WERI-Rb-1 (cell line): Measurements from ENCODE around the gene TBATA.

Experiments used
- DNase-seq: peaks from one replicate; pipeline ENCODE4 v3.0.0-alpha.2; 2020
- H3K27ac ChIP-seq: fragments of 250-450 bp; sonication (Bioruptor Pico); 2 replicates; pipeline ENCODE4 v1.5.1; 2020; ENCODE audit warnings: mild to moderate bottlenecking, moderate library complexity
- H3K27me3 ChIP-seq: fragments of 250-450 bp; sonication (Bioruptor Pico); 2 replicates; pipeline ENCODE4 v1.5.1; 2021; ENCODE audit warnings: mild to moderate bottlenecking, low read depth, moderate library complexity; ENCODE audit not compliant: insufficient read depth, severe bottlenecking
- H3K36me3 ChIP-seq: fragments of 250-450 bp; sonication (Bioruptor Pico); 2 replicates; pipeline ENCODE4 v1.5.1; 2020; ENCODE audit warnings: mild to moderate bottlenecking, moderate library complexity
- H3K4me3 ChIP-seq: 2 replicates; pipeline ENCODE4 v1.5.1; 2011; ENCODE audit warnings: low read depth, mild to moderate bottlenecking, control low read depth, low read length
- H3K9me3 ChIP-seq: fragments of 250-450 bp; sonication (Bioruptor Pico); 2 replicates; pipeline ENCODE4 v1.5.1; 2021; ENCODE audit warnings: mild to moderate bottlenecking, moderate library complexity; ENCODE audit not compliant: severe bottlenecking
- TF ChIP-seq, protein P1 (sequence below): IDR thresholded peaks from 2 replicates; pipeline ENCODE4 v1.5.1; 2011; ENCODE audit warnings: low read depth, mild to moderate bottlenecking, control low read depth, inconsistent platforms, low read length

The TBATA gene

DNA sequence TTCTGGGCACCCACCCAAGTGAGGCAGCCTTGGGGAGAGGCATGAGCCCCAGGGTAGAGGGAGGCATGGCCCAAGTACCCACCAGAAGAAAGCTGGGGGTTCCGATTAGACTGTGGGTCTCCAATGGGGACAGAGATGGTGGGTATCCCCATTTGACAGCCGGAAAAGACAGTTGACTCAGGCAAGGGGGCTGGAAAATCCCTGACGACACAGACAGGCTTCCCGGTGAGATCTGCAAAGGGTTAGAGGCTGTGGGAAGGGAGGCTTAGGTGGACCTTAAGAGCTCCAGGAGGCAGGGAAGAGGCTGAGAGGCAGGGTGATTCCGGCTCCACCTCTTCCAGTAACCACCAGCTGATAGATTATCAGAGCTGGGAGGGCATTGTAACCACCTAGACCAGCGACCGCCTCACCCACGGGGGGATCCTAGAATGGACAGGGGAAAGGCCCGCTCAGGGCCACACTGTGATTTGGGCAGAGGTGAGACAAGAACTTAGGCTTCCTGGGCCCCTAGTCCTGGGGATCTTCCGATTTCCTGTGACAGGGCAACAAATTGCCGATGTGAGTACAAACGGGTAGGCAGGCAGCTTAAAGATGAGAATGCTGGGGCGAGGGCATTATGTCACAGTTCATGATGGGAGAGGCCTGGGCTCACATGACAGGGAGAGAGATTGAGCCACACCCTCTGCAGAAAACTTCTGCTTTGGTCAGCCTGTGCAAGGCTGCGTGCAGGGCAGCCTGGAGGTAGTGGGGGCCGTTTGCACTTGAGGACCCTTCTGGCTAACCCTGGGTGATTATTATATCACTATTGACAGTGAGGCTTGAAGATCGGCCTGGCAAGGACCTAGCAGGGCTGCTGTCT lies 5.4 kb downstream of the TBATA start:
- Histone ChIP-seq H3K36me3 (no peaks in the 10 kb centered on the region), H3K9me3 (no peaks in the 10 kb centered on the region), H3K4me3 (no peak overlapping the region), H3K27ac (no peak overlapping the region), H3K27me3 (no peaks in the 10 kb centered on the region)
- TF ChIP-seq, protein P1, sequence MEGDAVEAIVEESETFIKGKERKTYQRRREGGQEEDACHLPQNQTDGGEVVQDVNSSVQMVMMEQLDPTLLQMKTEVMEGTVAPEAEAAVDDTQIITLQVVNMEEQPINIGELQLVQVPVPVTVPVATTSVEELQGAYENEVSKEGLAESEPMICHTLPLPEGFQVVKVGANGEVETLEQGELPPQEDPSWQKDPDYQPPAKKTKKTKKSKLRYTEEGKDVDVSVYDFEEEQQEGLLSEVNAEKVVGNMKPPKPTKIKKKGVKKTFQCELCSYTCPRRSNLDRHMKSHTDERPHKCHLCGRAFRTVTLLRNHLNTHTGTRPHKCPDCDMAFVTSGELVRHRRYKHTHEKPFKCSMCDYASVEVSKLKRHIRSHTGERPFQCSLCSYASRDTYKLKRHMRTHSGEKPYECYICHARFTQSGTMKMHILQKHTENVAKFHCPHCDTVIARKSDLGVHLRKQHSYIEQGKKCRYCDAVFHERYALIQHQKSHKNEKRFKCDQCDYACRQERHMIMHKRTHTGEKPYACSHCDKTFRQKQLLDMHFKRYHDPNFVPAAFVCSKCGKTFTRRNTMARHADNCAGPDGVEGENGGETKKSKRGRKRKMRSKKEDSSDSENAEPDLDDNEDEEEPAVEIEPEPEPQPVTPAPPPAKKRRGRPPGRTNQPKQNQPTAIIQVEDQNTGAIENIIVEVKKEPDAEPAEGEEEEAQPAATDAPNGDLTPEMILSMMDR = no peak
- DNase-seq = no peak

DNA sequence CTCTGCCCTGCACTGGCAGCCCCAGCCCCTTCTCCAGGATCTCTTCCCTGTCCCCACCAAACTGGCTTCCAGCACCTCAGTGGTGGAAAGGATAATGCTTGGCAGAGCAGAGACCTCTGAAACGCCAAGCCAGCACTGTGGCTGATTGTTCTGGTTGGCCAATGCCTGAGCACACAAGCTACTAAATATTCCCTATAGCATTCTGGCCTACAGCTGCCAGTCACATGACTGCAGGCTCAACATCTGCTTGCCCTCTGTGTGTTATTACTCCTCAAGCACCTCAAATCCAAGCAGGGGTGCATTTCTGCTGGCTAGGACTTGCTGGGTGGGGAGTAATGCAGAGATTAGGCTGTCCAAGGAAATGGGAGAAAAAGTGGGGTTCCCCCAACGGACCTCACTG lies 6.1 kb downstream of the TBATA start:
- Histone ChIP-seq H3K9me3 (no peaks in the 10 kb centered on the region), H3K36me3 (no peaks in the 10 kb centered on the region), H3K27me3 (no peaks in the 10 kb centered on the region), H3K4me3 (no peak overlapping the region), H3K27ac (no peak overlapping the region)
- DNase-seq = no peak
- TF ChIP-seq, protein P1 = no peak

DNA sequence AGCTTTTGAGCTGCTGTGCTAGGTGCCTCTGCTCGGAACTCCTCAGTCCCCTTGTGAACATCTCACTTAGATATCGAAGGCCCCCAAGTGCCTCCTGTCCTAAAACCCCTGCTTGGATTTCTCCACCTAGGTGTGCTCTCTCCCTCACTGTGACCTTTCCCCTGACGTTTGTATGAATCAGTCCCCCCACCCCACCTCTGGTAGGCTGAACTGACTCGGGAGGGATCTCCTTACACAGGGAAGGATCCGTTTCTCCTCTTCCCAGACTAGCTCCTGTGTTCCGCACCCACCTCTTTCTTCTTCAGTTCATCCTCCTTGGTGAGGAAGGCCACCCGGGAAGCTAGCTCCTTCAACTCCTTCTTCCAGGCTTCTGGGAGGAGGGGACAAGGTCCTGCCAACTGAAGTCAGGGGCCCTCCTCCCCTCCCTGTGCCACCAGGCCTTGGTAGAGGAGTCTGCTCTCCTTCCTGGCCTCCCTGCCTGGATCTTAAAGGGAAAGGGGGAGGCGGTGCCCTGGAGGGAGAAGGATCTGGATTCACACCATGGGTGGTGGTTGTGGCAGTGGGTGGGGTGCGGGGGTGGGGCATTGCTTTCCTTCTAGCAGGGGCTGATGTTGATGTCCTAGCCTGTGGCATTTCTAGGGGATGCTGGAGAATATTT lies 6.8 kb downstream of the TBATA start:
- Histone ChIP-seq H3K9me3 (no peaks in the 10 kb centered on the region), H3K4me3 (no peak overlapping the region), H3K27ac (no peak overlapping the region), H3K27me3 (no peaks in the 10 kb centered on the region), H3K36me3 (no peaks in the 10 kb centered on the region)
- no peak for DNase-seq
- TF ChIP-seq, protein P1 = no peak

DNA sequence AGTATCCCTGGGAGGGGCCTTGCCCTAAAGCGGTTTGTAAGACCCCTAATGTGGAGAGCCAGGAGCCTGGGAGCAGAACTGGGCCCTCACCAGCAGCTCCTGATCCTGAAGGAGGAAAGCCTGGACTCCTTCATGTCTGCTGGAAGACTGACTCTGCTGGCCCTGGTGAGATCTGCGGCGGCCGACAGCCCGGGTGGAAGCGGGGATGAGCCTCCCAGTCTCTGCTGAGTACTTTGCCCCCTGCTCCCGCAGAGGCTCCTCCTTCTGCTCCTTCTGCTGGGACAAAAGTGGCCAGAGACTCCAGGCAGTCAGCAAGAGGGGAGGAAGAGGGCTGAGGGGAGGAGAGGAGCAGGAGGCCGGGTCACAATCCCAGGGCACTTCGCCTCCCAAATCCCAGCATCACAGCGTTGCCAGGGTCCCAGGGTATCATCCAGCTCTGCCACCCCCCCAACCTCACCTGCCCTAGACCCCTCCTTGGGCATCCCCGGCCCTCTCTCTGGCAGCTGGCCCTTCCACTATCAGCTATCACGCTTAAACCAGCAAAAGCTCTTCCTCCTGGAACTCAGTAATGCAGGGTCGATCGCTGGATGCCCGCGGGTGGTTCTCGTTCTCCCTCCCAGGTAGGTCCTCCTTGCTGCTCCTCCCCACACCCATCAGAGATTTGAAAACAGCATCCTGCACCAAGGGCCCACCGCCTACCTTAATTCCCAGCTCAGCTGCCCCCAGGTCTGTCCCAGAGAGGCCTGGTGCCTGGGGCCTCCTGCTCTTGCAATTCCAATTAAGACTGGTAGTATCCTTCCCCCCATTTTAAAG lies 7.9 kb downstream of the TBATA start:
- H3K4me3 ChIP-seq = no peak overlapping the region
- no peaks in the 10 kb centered on the region for H3K27me3 ChIP-seq
- no peaks in the 10 kb centered on the region for H3K36me3 ChIP-seq
- TF ChIP-seq, protein P1 = no peak
- H3K27ac ChIP-seq = no peak overlapping the region
- H3K9me3 ChIP-seq = no peaks in the 10 kb centered on the region
- no peak for DNase-seq

DNA sequence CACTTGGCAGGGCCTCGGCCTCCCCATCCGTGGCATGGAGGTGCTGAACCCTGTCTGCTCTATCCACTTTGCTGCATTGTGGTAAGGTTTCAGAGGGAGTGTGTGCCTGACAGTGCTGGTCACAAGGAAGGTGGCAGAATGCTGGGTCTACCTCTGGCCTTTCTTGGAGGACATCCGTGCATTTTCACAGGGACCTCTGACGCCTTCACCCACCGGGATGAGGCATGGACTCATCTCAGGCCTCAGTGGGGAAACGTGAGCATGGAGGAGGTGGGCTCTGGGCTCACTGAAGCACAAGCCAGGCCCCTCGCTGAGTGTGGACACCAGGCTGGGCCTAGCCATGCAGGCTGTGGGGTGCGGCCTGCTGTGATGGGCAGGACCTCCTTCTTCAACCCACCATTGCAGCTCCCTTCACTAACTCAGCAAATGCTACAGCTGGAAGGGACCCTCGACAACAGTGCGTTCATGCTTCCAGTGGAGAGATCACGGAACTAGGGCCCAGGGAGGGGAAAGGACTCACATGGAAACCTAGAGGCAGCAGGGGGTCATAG lies 8.6 kb downstream of the TBATA start:
- Histone ChIP-seq H3K27me3 (no peaks in the 10 kb centered on the region), H3K4me3 (no peak overlapping the region), H3K27ac (no peak overlapping the region), H3K9me3 (no peaks in the 10 kb centered on the region), H3K36me3 (no peaks in the 10 kb centered on the region)
- TF ChIP-seq, protein P1 = no peak
- DNase-seq = no peak
